ENCODE results near the gene UVRAG. TPM values are rescaled to one million over a fixed set of nuclear protein-coding genes. Genes with fewer than 3 reads are reported as not detected.

Gene UVRAG
- total RNA-seq, 4 donors from 2014 or later, result 27.1 to 35.9 (median 31.0) TPM

- intact Hi-C loops (cut with DNase I), result no loop called here
- no peak overlapping the region for H3K27ac ChIP-seq
- no peak for TF ChIP-seq POLR2A (IDR thresholded peaks at IDR 0.05)
- TF ChIP-seq, protein P1, sequence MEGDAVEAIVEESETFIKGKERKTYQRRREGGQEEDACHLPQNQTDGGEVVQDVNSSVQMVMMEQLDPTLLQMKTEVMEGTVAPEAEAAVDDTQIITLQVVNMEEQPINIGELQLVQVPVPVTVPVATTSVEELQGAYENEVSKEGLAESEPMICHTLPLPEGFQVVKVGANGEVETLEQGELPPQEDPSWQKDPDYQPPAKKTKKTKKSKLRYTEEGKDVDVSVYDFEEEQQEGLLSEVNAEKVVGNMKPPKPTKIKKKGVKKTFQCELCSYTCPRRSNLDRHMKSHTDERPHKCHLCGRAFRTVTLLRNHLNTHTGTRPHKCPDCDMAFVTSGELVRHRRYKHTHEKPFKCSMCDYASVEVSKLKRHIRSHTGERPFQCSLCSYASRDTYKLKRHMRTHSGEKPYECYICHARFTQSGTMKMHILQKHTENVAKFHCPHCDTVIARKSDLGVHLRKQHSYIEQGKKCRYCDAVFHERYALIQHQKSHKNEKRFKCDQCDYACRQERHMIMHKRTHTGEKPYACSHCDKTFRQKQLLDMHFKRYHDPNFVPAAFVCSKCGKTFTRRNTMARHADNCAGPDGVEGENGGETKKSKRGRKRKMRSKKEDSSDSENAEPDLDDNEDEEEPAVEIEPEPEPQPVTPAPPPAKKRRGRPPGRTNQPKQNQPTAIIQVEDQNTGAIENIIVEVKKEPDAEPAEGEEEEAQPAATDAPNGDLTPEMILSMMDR (IDR thresholded peaks at IDR 0.05), result no peak
- no peaks in the 10 kb centered on the region for H3K9me3 ChIP-seq
- H3K4me1 ChIP-seq, result no peaks in the 10 kb centered on the region
- no peak overlapping the region for H3K4me3 ChIP-seq (replicated peaks in 1 of 3)
- peaks cover 0 to 4% of the 10 kb centered on the region in 2 donors for H3K36me3 ChIP-seq
- DNase-seq, result no peak
- no peaks in the 10 kb centered on the region for H3K27me3 ChIP-seq
Observed at GRCh38 chr11:75884321-75884720, 69.3 kb downstream of the UVRAG start.

- Histone ChIP-seq H3K27me3 (no peaks in the 10 kb centered on the region), H3K36me3 (no peaks in the 10 kb centered on the region), H3K27ac (no peak overlapping the region), H3K4me1 (no peaks in the 10 kb centered on the region), H3K9me3 (no peaks in the 10 kb centered on the region), H3K4me3 (replicated peaks in 1 of 3) (no peak overlapping the region)
- no peak for TF ChIP-seq POLR2A (IDR thresholded peaks at IDR 0.05)
- TF ChIP-seq, protein P1 (IDR thresholded peaks at IDR 0.05), result no peak
- intact Hi-C loops (cut with DNase I), result no loop called here
- WGBS, 2 donors, result 98 to 100% methylated on average over 3 of the region's 3 CpGs
- no peak for DNase-seq
Observed at GRCh38 chr11:75888416-75888815, 73.4 kb downstream of the UVRAG start.

DNA sequence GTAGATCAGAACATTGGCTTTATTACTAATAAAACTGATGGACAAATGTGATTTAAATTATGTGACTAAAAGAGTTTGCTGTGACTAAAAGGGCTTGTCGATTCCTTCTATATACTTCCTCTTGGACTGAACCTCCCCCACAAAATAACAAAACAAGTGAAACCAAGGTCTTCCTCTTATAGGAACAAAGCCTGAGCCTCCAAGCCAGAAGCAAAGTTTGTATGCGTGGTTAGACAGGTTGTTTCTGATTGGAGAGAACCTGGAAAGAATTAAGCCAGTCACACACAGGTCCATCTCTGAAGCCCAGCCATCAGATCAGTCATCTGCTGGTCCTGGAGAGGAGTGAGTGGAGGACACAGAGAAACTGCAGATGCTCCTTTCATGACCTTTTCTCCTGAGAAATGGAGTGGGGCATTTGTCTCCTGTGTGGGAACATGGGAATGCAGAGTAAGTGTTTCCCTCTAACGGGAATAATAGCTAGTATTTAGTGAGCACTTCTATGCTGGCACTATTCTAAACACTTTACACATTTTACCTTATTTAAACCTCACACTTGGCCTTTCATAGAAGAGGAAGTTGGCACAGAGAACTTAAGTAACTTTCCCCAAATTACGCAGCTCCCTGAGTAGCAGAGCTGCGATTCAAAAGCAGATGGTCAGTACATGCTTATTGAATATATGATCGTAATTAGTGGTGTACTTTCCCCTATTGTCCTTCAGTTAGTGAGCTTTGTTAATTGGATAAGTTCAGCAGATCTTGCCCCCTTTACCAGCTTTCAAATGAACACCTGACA lies 77.1 kb downstream of the UVRAG start:
- no peak for TF ChIP-seq POLR2A (IDR thresholded peaks at IDR 0.05)
- TF ChIP-seq, protein P1 (IDR thresholded peaks at IDR 0.05), result no peak
- intact Hi-C loops (cut with DNase I), result no loop called here
- no peaks in the 10 kb centered on the region for H3K27me3 ChIP-seq
- no peak for DNase-seq
- WGBS, 2 donors, result 86 to 92% methylated on average over 6 of the region's 6 CpGs
- no peak overlapping the region for H3K27ac ChIP-seq
- H3K4me1 ChIP-seq, result no peaks in the 10 kb centered on the region
- no peaks in the 10 kb centered on the region for H3K9me3 ChIP-seq
- no peak overlapping the region for H3K4me3 ChIP-seq (replicated peaks in 1 of 3)
- no peaks in the 10 kb centered on the region for H3K36me3 ChIP-seq

- H3K36me3 ChIP-seq, result no peaks in the 10 kb centered on the region
- no peaks in the 10 kb centered on the region for H3K4me1 ChIP-seq
- TF ChIP-seq, protein P1 (IDR thresholded peaks at IDR 0.05), result no peak
- no peak for TF ChIP-seq POLR2A (IDR thresholded peaks at IDR 0.05)
- 89 to 93% methylated on average over 4 of the region's 4 CpGs for WGBS, 2 donors
- DNase-seq, result no peak
- H3K27ac ChIP-seq, result no peak overlapping the region
- H3K4me3 ChIP-seq (replicated peaks in 1 of 3), result no peak overlapping the region
- H3K27me3 ChIP-seq, result no peaks in the 10 kb centered on the region
- no peaks in the 10 kb centered on the region for H3K9me3 ChIP-seq
- intact Hi-C loops (cut with DNase I), result no loop called here
Observed at GRCh38 chr11:75893251-75893650, 78.2 kb downstream of the UVRAG start.

DNA sequence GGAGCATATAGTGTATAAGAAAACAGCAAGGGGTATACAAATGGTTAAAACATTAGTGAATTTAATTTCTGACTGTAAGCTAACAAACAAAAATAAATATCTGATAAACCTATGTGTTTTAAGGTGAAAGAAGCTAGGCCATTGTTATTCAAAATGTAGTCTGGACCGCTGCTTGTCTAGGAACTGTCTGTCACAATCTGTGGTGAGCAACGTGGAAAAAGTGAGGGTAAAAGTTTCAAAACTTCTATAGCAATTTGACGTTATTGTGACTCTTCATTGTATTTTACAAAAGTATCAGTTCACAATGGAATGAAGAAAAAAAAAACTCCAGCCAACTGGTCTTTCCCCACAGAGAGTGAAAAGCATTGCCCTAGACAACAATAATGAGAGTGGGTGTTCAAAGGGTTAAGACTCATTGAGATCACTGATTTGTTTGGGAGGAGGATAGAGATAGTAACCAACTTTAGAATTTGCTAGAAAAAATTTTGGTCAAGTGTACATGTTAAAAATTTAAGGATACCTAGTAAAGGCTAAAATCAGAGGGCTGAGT lies 79.1 kb downstream of the UVRAG start:
- no peaks in the 10 kb centered on the region for H3K36me3 ChIP-seq
- DNase-seq, result no peak
- no peaks in the 10 kb centered on the region for H3K4me1 ChIP-seq
- 78 to 80% methylated on average over 3 of the region's 3 CpGs for WGBS, 2 donors
- no peak overlapping the region for H3K27ac ChIP-seq
- H3K9me3 ChIP-seq, result no peaks in the 10 kb centered on the region
- intact Hi-C loops (cut with DNase I), result no loop called here
- TF ChIP-seq, protein P1 (IDR thresholded peaks at IDR 0.05), result no peak
- no peak for TF ChIP-seq POLR2A (IDR thresholded peaks at IDR 0.05)
- H3K27me3 ChIP-seq, result no peaks in the 10 kb centered on the region
- H3K4me3 ChIP-seq (replicated peaks in 1 of 3), result no peak overlapping the region
